ENCODE results near the gene NAP1L1.

NAP1L1 gene

DNA sequence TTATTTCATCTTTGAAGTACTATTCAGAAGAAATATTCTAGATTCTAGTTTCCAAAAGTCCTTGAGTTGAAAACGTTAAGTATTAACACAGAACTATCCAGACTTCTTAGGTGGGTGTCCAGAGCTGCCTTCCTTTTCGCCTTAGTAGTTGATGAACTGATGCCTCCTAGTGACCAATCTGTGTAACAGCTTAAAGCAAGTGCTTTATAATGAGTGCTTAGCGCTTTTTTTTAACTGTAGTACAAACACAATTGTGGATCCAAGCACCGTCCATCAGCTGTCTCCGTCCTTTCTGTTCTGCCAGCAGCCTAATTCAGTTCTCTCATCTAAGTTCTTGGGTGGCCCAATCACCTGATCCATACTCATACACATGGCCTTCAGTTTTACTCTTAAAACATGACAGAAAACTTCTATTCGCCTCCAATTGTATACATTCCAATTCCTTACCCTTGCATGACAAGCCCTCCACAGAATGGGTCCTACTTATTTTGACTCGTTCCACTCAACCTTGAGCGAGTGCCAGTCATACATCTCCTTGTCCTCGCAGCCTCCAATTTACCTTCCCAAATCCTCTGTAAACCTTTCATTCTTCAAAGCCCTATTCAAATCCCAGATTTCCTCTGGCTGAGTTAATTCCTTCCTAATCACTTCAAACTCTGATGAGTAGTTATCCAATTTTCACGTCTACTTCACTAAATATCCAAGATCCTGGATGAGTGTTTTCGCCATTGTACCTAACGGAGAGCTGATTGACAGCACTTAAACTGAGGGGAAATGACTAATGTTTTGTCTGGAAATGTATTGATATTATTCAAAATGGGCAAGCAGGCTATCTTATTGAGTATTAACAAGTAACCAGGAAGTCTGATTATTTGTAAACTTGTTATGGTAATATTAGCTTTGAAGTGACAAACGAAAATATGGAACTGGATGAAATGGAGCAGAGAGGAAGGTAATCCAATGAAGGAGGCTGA, 47.1 kb downstream of the NAP1L1 start:
- peak; percentile 60 for DNase-seq

DNA sequence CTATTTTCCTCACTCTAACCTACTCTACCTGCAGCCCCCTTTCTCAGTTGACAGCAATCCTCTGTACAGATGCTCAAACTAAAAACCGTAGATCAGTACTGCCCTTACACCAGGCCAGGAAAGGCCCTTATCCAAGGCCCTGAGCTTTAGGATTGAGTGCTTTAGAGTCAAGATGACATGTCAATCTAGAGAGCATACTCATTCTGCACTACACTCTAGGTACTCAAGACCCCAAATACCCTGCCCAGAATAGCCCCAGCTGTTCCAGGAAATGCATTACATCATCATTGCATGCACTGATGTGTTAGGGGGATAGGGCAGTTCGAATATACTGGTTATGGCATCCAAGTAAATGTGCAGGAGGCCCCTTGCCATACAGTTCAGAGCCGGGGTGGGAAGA, 49.4 kb downstream of the NAP1L1 start:
- no peak for DNase-seq

DNA sequence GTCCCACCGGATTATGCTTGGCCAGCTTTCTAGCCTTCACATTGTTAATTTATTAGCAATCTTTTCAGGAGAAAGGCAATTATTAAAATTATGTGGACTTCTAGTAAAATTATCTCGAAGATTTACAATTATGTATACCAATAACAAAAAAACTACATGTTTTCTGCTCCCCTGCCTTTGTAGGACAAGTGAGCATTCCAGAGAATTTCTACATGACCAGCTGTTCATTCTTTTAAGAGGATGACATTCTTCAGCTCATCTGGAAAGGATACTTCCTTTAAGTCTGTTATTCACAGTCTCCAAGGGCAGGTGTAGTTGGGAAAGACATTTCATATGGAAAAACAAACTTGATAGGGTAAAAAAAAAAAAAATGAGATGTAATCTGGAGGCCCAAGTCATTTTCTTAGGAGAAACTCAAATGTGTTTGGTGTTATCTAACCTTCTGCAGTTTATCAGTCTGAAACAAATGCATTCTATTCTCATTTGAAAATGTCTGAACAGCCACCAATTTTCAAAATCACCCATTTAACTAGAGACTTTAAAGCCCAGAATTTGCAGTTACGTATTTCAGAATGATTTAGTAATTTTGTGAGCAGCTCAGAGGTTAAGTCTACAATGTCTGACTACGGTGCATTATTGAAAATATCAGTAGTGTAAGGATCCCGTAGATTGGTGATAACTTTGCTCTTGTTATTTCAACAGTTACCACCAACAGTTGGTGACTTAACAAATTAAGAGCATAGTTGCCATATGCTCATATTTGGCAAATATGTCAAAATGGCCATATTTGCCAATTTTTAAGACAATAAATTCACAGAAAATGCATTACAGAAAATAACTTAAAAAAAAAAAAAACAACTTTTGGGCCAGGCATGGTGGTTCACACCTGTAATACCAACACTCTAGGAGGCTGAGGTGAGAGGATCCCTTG, 51.1 kb downstream of the NAP1L1 start:
- no peak for DNase-seq

DNA sequence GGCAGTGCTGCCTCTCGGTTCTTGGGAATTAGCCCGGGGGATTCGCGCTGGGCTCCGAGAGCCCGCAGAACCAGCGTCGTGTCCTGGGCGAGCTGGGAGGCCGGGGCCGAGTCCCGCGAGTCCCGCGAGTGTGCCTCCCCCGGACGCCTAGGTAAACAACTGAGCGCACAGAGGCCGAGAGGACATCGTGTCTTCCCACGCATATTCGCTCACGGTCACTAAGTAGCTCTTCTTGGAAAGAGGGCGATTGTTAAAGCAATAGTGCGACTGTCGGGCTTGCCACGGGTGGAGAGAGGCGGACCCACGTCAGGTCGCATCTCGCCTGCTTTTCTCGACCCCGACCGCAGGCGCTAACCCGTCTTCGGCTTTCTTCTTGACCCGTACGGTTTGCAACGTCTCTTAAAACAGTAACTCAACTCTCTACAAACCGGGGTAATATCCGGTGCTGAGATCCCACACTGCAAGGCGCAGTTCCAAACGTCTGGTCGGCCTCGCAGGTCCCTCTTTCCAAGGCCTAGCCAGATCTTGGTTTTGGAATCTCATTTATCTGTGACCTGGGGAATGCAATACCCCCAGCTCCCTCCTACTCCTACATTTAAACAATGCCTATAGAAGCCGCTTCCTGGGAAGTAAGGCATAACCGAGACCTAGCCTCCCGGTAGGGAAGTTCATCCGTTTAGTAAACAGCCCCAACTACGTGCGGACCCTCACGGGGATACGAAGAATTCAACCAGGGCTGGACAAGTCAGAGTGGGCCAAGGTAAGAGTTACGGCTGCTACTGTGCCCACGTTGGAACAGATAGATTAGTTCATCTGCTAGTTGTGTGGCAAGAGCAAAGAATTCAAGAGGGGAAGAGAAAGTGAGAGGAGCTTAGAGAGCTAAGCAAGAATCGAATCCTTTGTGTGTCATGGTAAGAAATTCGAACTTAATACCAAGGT, 52.2 kb downstream of the NAP1L1 start:
- no peak for DNase-seq

DNA sequence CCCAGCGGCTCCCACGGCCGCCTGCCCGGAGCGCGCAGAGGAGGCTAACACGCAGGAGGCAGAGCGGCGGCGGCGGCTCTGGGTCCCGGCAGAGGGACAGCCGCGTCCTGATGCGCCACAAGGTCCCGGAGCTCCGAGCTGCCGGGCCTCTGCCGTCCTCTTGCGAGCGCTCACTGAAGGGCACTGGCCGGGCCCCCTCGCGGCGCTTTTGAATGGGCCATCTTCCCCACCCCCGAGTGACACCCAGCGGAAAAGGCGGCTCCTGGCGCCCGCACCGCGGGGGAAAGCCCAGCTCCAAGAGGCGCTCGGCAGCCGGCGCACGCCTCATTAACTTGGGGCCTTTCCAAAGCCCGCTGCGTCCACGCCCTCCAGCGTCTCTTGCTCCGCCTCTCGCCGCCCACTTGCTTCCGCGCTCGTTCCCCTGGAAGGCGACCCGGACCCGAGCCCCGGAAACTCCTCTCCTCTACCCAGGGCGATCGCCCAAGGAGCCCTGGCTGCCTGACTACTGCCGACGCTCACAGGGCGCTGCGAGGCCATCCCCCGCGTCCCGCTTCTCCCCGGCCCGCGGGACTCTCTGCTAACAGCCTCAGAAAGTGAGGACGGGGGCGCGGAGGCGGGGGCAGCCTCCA, 53.0 kb downstream of the NAP1L1 start, which contains the start of gene PHLDA1:
PHLDA1 (minus strand) TSS at position 363 of the 629 bp plus-strand sequence.
- DNase-seq, result peak; percentile 89

DNA sequence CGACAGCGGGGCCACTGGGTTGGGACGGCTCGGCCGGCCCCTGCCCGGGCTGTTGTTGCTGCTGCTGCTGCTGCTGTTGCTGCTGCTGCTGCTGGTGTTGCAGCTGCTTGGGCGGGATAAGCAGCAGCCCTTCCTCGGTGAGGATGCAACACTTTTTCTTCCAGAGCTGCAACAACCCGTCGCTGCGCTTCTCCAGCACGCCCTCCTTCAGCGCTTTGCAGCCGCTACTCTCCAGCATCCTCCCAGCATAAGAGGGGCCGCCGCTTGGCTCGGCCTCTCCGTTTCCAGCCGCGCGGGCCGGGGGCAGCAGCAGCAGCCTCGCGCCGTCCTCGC, 53.4 kb downstream of the NAP1L1 start:
- DNase-seq, result no peak

DNA sequence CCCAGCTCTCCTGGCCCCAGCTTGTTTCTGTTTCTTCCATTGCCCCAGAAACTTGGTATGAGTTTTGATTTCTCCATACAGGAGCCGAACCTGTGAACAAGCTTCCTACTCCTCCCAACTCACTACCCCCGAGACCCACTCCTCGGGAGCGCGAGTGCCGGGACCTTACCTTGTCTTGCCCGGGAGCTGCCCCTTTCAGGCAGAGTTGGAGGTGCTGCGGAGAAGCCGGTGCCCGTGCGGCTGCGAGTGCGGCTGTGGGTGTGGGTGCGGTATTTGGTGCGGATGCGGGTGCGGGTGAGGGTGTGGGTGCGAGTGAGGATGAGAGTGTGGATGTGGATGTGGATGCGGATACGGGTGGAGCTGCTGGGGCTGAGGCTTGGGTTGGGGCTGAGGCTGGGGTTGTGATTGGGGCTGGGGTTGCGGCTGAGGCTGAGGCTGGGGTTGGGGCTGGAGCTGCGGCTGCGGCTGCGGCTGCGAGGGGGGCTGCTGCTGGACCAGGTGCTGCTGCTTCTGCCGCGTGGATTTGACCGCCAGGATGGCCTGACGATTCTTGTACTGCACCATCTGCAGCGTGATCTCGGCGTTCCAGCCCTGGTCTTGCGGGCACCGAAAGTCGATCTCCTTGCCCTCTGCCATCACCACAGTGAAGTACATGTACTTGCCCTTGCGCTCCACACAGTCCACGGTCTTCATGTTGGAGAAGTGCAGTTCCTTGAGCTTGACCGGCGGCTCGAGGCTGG, 54.0 kb downstream of the NAP1L1 start:
- peak; percentile 63 for DNase-seq

DNA sequence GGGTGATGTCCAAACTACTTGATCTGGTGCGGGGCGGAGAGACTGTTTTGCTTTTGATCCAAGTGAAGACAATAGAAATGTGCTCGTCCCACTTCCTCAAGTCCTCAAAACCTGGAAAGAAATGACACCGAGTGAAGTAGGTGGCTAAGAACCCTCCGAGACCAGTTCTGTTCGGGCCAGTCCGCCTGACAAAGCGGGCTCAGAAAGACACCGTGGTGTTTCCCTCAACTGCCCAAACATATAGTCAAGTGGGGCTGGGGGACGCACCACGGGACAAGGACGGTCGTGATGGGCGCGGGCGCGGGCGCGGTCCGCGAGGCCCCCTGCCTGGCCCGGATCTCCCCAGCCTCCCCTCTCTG, 54.5 kb downstream of the NAP1L1 start:
- no peak for DNase-seq

DNA sequence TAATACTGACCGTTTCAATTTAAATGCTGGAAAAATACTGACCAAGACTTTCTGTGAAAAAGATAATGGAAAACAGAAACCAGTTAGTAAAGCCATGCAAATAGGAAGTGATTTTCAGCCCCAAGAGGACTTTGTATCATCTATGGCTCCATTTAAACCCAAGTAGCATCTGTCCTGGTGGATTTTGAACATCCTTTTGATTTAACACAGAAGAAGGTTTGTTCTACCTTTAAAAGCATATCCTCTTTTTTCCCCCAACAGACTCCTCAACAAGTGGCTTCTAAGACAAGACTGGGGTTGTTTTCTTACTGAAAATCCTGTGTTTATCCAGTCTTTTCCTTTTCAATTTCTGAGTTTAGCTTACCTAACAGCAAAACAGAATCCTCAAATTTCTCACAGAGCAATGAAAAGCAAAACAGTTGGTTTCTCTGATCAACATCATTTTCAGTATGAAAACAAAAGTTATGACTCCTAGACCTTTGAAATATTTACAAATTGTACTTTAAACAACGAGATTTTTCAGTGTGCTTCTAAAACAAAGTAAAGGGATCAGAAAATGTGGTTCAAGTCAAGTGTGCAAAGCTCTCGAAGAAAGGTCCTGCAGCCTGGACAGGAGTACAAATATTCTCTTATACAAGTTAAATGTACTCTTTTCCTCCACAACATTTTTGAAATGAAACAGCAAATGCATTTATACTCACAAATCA, 55.8 kb downstream of the NAP1L1 start:
- DNase-seq, result no peak

DNA sequence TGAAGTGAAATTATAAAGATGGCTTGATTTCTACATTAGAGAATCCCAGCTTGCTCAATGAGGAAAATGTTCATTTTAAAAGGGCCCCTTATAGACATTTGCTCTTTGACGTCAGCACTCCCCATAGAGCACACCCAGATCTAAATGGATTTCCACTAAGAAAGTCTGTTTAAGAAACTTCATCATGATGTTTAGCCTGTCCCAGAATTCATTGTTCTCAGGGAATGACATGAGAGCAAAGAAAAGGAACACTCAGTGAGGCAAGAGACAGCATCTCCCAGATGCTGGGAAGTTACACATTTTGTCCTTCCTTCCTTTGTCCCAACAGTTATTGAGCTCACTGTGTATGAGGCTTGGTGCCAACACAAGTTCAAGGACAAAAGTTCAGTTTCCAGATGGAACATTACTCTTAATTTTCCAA, 57.8 kb downstream of the NAP1L1 start:
- DNase-seq, result no peak

DNA sequence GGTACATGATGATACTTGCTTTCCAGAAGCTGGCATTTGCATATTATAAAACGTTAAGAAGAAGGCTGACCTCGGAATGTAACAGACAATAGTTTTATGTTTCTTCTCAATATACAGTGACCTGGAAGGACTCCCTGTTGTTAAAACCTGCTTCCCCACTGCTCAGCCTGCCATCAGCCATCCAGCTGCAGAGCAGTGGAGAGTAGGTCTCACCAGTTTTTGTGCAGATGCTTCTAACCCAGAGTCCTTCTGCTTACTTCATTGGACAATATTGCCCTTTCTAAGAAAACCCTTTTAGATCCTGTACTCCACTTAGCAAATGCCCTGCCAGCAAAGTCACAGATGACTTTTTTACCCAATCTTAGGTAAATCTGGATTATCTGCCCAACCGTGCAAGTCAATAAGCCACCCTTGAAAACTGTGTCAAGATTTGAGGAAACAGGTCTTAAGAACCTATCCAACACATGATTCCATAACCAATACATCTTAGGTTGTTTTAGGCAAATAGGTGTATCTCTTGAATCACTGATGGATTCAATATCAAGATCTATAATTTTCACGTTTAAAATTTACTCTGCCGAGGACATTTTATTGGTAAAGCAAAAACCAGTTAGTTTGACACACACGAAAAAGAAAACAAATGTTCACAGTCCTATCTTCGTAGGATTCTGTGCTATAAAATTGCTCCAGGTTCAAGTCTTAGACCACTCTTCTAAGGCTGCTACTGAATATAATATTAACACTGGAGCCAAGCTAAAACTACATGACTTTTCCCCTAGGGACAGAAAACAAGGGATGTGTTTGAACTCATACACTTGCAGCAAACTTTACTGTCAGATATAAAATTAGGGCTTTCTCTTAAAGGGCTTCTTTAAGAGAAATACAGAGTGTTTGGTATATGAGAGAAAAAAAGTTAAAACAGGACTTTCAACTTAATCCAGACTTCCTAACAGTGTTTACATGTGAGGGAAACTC, 58.6 kb downstream of the NAP1L1 start:
- DNase-seq, result no peak

DNA sequence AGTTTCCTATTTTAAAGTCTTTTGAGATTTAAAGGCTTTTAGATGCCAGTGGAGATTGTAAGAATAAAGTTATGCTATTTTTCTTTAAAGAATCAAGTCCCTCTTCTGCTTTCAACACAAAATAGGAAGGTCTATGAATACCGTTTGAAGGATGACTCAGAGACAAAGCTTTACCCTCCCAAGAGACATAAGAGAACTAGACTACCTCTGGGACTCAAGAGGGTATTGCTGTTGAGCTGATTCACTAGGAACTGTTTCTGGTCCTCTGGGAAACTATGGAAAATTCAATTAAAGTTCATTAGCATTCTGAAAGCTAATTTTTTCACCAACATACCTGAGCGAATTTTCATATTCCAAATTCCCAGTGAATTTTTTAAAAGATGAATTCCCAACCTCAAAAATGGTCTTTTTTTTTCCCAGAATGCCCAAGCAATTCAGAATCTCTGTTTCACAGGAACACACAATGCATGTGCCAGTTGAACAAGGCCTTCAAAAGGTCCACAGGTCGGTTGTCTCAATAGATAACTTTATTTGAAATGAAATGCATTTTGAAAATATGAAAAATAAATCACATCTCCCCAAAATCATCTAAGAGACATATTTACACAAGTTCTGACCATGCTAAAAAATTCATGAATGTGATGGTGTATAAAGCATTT, 59.4 kb downstream of the NAP1L1 start:
- DNase-seq, result no peak

DNA sequence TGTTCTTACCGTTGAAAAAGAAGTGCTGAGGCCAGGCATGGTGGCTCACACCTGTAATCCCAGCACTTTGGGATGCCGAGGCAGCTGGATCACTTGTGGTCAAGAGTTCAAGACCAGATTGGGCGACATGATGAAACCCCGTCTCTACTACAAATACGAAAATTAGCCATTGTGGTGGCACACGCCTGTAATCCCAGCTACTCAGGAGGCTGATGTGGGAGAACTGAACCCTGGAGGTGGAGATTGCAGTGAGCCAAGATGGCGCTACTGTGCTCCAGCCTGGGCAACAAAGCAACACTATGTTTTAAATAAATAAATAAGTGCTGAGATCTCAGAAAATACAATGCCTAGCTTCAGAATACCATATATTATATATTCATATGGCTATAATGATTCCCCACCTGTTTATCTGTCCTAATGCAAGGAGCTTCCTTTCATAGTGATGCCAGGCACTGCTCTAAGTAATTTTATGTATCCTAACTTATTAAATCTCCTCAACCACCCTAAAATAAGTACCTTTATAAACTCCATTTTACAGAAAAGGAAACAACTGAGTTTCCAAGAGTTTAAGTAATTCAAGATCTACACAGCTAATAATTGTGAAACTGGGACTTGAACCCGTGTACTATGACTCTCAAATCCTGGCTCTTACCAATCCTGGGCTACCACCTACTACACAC, 60.2 kb downstream of the NAP1L1 start:
- no peak for DNase-seq

DNA sequence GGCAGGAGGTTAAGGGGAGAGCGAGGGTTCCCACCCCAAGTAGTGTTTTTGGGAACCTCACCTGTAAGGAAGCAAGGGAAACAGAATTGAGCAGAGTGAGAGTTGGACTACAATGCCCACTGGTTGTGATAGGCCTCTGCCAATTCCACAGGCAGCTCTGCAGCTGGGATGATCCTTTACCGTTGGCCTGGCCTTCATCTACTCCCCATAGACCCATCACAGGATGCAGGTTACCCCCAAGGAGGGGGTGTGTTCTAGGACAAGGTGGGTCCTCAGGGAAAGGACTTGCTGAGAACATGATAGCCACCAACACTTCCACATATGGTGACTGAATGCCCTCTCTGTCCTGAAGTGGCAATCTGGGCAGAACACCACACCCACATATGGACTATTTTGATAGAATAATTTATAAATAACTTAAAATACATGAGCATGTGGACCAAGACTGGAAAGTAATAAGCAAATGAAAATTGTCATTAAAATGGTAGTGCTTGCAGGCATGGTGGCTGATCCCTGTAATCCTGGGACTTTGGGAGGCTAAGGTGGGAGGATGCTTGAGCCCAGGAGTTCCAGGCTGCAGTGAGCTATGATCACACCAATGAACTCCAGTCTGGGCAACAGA, 61.3 kb downstream of the NAP1L1 start:
- no peak for DNase-seq

DNA sequence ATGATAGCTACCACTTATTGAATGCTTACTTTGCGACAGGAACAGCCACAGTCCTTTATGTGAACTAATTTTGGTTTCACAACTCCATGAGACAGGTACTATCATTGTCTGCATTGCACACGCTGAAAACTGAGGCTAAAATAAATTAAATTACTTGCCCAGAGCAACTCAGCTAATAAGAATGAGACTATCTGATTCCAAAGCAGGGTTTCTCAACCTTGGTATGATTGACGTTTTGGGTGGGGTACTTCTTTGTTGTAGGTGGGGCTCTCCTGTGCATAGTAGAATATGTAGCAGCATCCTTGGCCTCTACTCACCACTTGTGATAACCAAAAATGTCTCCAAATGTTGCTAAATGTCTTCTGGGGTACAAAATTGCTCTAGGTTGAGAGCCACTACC, 62.0 kb downstream of the NAP1L1 start:
- no peak for DNase-seq

DNA sequence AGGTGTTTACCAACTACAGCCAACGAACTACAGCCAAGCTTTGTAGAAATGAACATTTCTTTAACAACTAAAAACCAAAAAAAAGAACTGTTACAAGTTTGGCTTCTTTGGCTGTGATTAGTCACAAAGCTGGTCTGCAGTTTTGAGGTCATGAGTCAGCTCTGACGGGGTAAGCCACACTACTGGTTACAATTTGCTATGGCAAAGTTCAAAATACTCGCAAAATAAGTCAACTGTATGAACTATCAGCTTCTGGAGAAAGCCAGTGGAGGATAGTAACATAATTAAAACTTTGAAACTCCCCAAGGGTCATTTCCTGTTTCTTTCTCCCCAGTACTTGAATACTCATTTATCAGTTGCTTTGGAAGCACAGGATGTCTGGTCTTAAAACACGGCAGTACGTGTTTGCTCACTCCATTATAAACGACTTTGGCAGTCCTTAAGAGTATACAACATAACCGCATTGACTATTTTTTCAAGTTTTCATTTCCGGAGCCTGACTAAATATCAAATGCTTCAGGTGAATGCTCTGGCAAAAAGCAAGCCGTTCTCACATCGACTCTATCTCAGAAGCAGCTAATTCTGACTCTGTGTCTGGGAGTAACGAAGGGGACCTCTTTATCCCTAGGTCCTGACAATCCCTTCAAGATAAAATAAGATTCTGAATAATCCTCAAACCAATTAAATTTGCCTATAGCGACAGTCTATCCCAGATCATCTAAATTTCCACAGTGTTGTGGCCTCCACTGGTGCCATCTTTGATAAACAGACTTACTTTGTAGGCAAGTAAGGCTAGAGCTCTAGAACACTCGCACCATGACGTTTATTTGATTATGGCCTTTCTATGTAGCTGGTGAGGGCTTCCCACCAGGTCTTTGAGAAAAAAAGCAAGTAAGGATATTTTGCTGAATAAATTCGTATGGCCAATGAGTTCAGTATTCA, 63.5 kb downstream of the NAP1L1 start:
- DNase-seq, result peak; percentile 82

Data from central memory CD4-positive, alpha-beta T cell (primary cell).